GM23338 (cell line): ENCODE results near the gene LMO2. TPM values are rescaled to one million over a fixed set of nuclear protein-coding genes. Genes with fewer than 3 reads are reported as not detected.

ENCODE experiments used
- ATAC-seq: fragments of 200-7000 bp; cut with Tn5 transposase; 3 replicates; pipeline ENCODE4 v1.9.1; 2020
- DNase-seq: peaks from one replicate; pipeline ENCODE4 v3.0.0-alpha.2; 2015; ENCODE audit warnings: low spot score
- H2AFZ ChIP-seq: fragments of 200-600 bp; sonication (generic); 2 replicates; pipeline ENCODE4 v1.8.0; 2016; ENCODE audit warnings: antibody characterized with exemption, mild to moderate bottlenecking, moderate library complexity
- H3F3A ChIP-seq: fragments of 200-600 bp; sonication (generic); replicated peaks from 2 replicates; pipeline ENCODE4 v1.8.0; 2017; ENCODE audit warnings: antibody characterized with exemption, mixed run types, low read depth
- H3K27ac ChIP-seq: fragments of 200-600 bp; sonication (generic); 2 replicates; pipeline ENCODE4 v1.6.1; 2016; ENCODE audit warnings: low read depth
- H3K27me3 ChIP-seq: fragments of 200-600 bp; sonication (generic); 2 replicates; pipeline ENCODE4 v1.8.0; 2016; ENCODE audit warnings: mild to moderate bottlenecking, mixed run types, moderate library complexity; ENCODE audit not compliant: insufficient read depth
- H3K36me3 ChIP-seq: fragments of 200-600 bp; sonication (generic); 2 replicates; pipeline ENCODE4 v1.8.0; 2016; ENCODE audit warnings: mild to moderate bottlenecking; ENCODE audit not compliant: insufficient read depth
- H3K4me1 ChIP-seq: fragments of 200-600 bp; sonication (generic); 2 replicates; pipeline ENCODE4 v1.8.0; 2016; ENCODE audit warnings: mild to moderate bottlenecking, moderate library complexity; ENCODE audit not compliant: insufficient read depth
- H3K4me2 ChIP-seq: fragments of 200-600 bp; sonication (generic); 2 replicates; pipeline ENCODE4 v1.7.1; 2017; ENCODE audit warnings: mixed run types
- H3K4me3 ChIP-seq: fragments of 200-600 bp; sonication (generic); 2 replicates; pipeline ENCODE4 v1.6.1; 2016; ENCODE audit warnings: mixed run types
- H3K79me2 ChIP-seq: fragments of 200-600 bp; sonication (generic); replicated peaks from 2 replicates; pipeline ENCODE4 v1.8.0; 2017; ENCODE audit warnings: mild to moderate bottlenecking; ENCODE audit not compliant: insufficient read depth
- H3K9me2 ChIP-seq: fragments of 200-600 bp; sonication (generic); 2 replicates; pipeline ENCODE4 v1.8.0; 2017; ENCODE audit not compliant: insufficient read depth
- H4K20me1 ChIP-seq: fragments of 200-600 bp; sonication (generic); replicated peaks from 2 replicates; pipeline ENCODE4 v1.8.0; 2017; ENCODE audit warnings: mild to moderate bottlenecking; ENCODE audit not compliant: insufficient read depth
- H3K27ac Mint-ChIP-seq: 2 replicates; pipeline ENCODE4 v1.8.0; 2020; ENCODE audit warnings: inconsistent platforms, mild to moderate bottlenecking, moderate library complexity, mixed read lengths
- H3K27me3 Mint-ChIP-seq: 3 replicates; pipeline ENCODE4 v1.8.0; 2022; ENCODE audit warnings: low read depth, mild to moderate bottlenecking, moderate library complexity, mixed read lengths, inconsistent platforms; ENCODE audit not compliant: insufficient read depth, poor library complexity
- H3K36me3 Mint-ChIP-seq: 3 replicates; pipeline ENCODE4 v1.8.0; 2021; ENCODE audit warnings: low read depth, mild to moderate bottlenecking, inconsistent platforms, moderate library complexity, mixed read lengths
- H3K4me1 Mint-ChIP-seq: 3 replicates; pipeline ENCODE4 v1.8.0; 2020; ENCODE audit warnings: mild to moderate bottlenecking, inconsistent platforms, mixed read lengths
- H3K4me3 Mint-ChIP-seq: 3 replicates; pipeline ENCODE4 v1.8.0; 2021; ENCODE audit warnings: moderate library complexity, mild to moderate bottlenecking, inconsistent platforms, mixed read lengths
- H3K9me3 Mint-ChIP-seq: 3 replicates; pipeline ENCODE4 v1.8.0; 2020; ENCODE audit warnings: moderate library complexity, mild to moderate bottlenecking, inconsistent platforms, mixed read lengths
- CTCF ChIP-seq, 2 experiments: fragments of 200-600 bp in 1 of 2; sonication (generic) in 1 of 2; conservative IDR thresholded peaks; 2 replicates each; pipeline versions ENCODE4 v1.5.1 to v1.6.1; 2016 to 2017; ENCODE audit warnings: antibody characterized with exemption in 2 of 2, low read depth in 2 of 2, mild to moderate bottlenecking in 2 of 2, moderate library complexity in 1 of 2
- ETS1 ChIP-seq: IDR thresholded peaks from 2 replicates; pipeline ENCODE4 v1.6.1; 2016; ENCODE audit warnings: antibody characterized with exemption
- EZH2 ChIP-seq: fragments of 200-600 bp; sonication (generic); IDR thresholded peaks from one replicate; pipeline ENCODE4 v1.8.0; 2017; ENCODE audit warnings: antibody characterized with exemption, mild to moderate bottlenecking, low read depth; ENCODE audit not compliant: unreplicated experiment
- EZH2phosphoT487 ChIP-seq: fragments of 200-600 bp; sonication (generic); IDR thresholded peaks from one replicate; pipeline ENCODE4 v1.8.1; 2018; ENCODE audit warnings: antibody characterized with exemption; ENCODE audit not compliant: unreplicated experiment
- NANOG ChIP-seq: IDR thresholded peaks from 2 replicates; pipeline ENCODE4 v1.6.1; 2016; ENCODE audit warnings: antibody characterized with exemption, borderline replicate concordance
- POLR2AphosphoS5 ChIP-seq: IDR thresholded peaks from 2 replicates; pipeline ENCODE4 v1.6.1; 2016; ENCODE audit warnings: antibody characterized with exemption, low read depth
- STAT1 ChIP-seq: IDR thresholded peaks from one replicate; pipeline ENCODE4 v1.6.1; 2016; ENCODE audit warnings: antibody characterized with exemption; ENCODE audit not compliant: unreplicated experiment
- ZNF114 ChIP-seq: fragments of 250-450 bp; sonication (Bioruptor Pico); IDR thresholded peaks from 2 replicates; pipeline ENCODE4 v1.5.0; 2020; ENCODE audit warnings: mild to moderate bottlenecking, moderate library complexity
- ZNF331 ChIP-seq: fragments of 250-450 bp; sonication (Bioruptor Pico); IDR thresholded peaks from 2 replicates; pipeline ENCODE4 v1.5.0; 2020; ENCODE audit warnings: low read depth, mild to moderate bottlenecking, moderate library complexity
- polyA plus RNA-seq: library from polyadenylated mRNA; unstranded; fragments of >200 nt; fragmentation: Nextera tagmentation; extraction: Ambion mirVana; gene quantifications from 2 replicates; pipeline ENCODE4 v1.2.1, GENCODE V29; 2016
- total RNA-seq: library from RNA; depleted of rRNA; stranded (reverse); fragments of >200 nt; shearing (Covaris generic); gene quantifications from 2 replicates; pipeline ENCODE4 v1.2.3, GENCODE V29; 2014
- TF ChIP-seq, protein P1 (sequence below): fragments of 250-450 bp; sonication (Bioruptor Pico); IDR thresholded peaks from 2 replicates; pipeline ENCODE4 v1.5.0; 2020; ENCODE audit warnings: mild to moderate bottlenecking, moderate library complexity

Gene LMO2
- total and polyA plus RNA-seq, 2 experiments from 2014 or later = 1.4 to 3.1 TPM

- no peak overlapping the region for H3K4me2 ChIP-seq
- no peaks in the 10 kb centered on the region for H3K27me3 ChIP-seq
- H2AFZ ChIP-seq = no peak overlapping the region
- TF ChIP-seq ZNF114 (CRISPR knock-in tag) = no peak
- TF ChIP-seq NANOG = no peak
- TF ChIP-seq EZH2phosphoT487 = no peak
- no peak for TF ChIP-seq ZNF331 (CRISPR knock-in tag)
- no peaks in the 10 kb centered on the region for H4K20me1 ChIP-seq
- H3K36me3 Mint-ChIP-seq = no peaks in the 10 kb centered on the region
- peaks cover 10% of the 10 kb centered on the region for H3K4me1 Mint-ChIP-seq
- no peak overlapping the region for H3K27ac Mint-ChIP-seq
- DNase-seq (no peak), ATAC-seq (no peak)
- no peak overlapping the region for H3K4me3 ChIP-seq
- H3K4me1 ChIP-seq = peaks cover 6% of the 10 kb centered on the region
- H3K79me2 ChIP-seq = no peaks in the 10 kb centered on the region
- no peaks in the 10 kb centered on the region for H3K27me3 Mint-ChIP-seq
- H3K36me3 ChIP-seq = no peaks in the 10 kb centered on the region
- H3F3A ChIP-seq = no peaks in the 10 kb centered on the region
- no peaks in the 10 kb centered on the region for H3K9me2 ChIP-seq
- H3K4me3 Mint-ChIP-seq = no peak overlapping the region
- no peaks in the 10 kb centered on the region; the same call in 2 of the 3 replicates for H3K9me3 Mint-ChIP-seq
- H3K27ac ChIP-seq = no peak overlapping the region
These were observed 5.0 kb upstream of the LMO2 start for GRCh38 chr11:33896911-33897310.

DNA sequence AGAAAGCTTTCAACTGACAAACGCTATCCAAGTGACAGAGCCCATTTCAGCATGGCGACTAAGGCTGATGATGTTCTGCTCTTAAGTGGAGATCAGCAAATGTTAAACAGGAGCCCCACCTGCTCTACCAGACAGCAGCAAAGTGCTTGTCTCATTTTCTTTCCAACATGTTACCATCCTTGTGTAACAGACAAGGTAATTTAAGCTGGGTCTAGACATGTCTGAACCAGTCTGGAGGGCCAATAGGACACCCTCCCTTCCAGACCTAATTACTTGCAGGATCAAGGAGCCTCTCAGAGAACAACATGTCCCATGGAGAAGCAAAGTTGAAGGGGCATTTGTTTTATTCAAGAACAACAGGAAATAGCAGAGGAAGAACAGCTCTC lies 3.9 kb upstream of the LMO2 start:
- DNase-seq (no peak), ATAC-seq (no peak)
- H3K9me3 Mint-ChIP-seq = no peaks in the 10 kb centered on the region; the same call in 1 of the 3 replicates
- no peak overlapping the region for H3K4me3 Mint-ChIP-seq
- H3K36me3 Mint-ChIP-seq = no peaks in the 10 kb centered on the region
- Histone ChIP-seq H3K79me2 (no peaks in the 10 kb centered on the region), H3K27ac (no peak overlapping the region), H3K4me1 (peaks cover 6% of the 10 kb centered on the region), H3K4me3 (no peak overlapping the region), H3K27me3 (no peaks in the 10 kb centered on the region), H3K9me2 (no peaks in the 10 kb centered on the region), H3K4me2 (no peak overlapping the region), H3K36me3 (no peaks in the 10 kb centered on the region), H4K20me1 (no peaks in the 10 kb centered on the region), H2AFZ (peak overlapping the region; percentile 84), H3F3A (no peaks in the 10 kb centered on the region)
- peaks cover 22% of the 10 kb centered on the region for H3K4me1 Mint-ChIP-seq
- H3K27ac Mint-ChIP-seq = no peak overlapping the region
- H3K27me3 Mint-ChIP-seq = peaks cover 4% of the 10 kb centered on the region
- TF ChIP-seq NANOG (no peak), STAT1 (no peak), ETS1 (no peak), ZNF331 (CRISPR knock-in tag) (no peak), EZH2 (no peak), POLR2AphosphoS5 (no peak), ZNF114 (CRISPR knock-in tag) (no peak), EZH2phosphoT487 (no peak), CTCF (conservative IDR thresholded peaks at IDR 0.05; ENCODE audit: low read depth in 2 of 2) (no peak)
- TF ChIP-seq, protein P1, sequence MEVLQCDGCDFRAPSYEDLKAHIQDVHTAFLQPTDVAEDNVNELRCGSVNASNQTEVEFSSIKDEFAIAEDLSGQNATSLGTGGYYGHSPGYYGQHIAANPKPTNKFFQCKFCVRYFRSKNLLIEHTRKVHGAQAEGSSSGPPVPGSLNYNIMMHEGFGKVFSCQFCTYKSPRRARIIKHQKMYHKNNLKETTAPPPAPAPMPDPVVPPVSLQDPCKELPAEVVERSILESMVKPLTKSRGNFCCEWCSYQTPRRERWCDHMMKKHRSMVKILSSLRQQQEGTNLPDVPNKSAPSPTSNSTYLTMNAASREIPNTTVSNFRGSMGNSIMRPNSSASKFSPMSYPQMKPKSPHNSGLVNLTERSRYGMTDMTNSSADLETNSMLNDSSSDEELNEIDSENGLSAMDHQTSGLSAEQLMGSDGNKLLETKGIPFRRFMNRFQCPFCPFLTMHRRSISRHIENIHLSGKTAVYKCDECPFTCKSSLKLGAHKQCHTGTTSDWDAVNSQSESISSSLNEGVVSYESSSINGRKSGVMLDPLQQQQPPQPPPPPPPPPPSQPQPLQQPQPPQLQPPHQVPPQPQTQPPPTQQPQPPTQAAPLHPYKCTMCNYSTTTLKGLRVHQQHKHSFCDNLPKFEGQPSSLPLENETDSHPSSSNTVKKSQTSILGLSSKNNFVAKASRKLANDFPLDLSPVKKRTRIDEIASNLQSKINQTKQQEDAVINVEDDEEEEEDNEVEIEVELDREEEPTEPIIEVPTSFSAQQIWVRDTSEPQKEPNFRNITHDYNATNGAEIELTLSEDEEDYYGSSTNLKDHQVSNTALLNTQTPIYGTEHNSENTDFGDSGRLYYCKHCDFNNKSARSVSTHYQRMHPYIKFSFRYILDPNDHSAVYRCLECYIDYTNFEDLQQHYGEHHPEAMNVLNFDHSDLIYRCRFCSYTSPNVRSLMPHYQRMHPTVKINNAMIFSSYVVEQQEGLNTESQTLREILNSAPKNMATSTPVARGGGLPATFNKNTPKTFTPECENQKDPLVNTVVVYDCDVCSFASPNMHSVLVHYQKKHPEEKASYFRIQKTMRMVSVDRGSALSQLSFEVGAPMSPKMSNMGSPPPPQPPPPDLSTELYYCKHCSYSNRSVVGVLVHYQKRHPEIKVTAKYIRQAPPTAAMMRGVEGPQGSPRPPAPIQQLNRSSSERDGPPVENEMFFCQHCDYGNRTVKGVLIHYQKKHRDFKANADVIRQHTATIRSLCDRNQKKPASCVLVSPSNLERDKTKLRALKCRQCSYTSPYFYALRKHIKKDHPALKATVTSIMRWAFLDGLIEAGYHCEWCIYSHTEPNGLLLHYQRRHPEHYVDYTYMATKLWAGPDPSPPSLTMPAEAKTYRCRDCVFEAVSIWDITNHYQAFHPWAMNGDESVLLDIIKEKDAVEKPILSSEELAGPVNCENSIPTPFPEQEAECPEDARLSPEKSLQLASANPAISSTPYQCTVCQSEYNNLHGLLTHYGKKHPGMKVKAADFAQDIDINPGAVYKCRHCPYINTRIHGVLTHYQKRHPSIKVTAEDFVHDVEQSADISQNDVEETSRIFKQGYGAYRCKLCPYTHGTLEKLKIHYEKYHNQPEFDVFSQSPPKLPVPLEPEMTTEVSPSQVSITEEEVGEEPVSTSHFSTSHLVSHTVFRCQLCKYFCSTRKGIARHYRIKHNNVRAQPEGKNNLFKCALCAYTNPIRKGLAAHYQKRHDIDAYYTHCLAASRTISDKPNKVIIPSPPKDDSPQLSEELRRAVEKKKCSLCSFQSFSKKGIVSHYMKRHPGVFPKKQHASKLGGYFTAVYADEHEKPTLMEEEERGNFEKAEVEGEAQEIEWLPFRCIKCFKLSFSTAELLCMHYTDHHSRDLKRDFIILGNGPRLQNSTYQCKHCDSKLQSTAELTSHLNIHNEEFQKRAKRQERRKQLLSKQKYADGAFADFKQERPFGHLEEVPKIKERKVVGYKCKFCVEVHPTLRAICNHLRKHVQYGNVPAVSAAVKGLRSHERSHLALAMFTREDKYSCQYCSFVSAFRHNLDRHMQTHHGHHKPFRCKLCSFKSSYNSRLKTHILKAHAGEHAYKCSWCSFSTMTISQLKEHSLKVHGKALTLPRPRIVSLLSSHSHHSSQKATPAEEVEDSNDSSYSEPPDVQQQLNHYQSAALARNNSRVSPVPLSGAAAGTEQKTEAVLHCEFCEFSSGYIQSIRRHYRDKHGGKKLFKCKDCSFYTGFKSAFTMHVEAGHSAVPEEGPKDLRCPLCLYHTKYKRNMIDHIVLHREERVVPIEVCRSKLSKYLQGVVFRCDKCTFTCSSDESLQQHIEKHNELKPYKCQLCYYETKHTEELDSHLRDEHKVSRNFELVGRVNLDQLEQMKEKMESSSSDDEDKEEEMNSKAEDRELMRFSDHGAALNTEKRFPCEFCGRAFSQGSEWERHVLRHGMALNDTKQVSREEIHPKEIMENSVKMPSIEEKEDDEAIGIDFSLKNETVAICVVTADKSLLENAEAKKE = no peak
